NCI-H2029 treated with DMSO at 0.1 percent for 48 hours (cell line): ENCODE data around the gene SERGEF.

Experiments
- DNase-seq: peaks from one replicate; lab custom pipeline; 2025; lab: John Stamatoyannopoulos, UW

SERGEF gene

DNA sequence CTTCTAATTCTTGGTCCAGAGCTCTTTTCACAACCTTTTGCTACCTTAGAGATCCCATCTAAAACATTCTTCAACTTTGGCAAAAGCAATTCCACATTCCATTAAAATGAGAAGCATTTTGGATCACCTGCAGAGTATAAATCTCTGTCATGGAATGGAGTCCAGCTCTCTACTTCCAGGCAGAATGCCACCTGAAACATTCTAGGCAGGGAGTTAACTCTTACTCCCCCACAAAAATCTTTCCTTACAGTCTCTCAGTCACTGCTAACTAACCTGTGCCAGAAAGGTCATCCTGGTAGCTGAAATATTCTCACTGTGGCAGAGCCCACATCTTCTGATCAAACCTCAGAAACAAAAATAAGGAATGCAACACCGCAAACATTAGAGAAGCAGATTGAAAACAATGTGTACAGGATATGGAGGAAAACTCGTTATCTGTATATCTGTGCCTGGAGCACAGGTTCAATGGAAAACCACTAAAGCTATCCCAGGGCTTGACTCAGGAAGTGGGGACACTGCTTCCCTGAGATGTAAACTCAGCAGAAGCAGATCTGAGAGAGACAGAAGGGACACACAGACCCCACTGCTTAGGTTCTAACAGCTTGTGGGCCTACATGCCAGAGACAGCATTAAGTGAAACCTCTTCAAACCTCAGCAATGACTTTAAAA is 199.3 kb downstream of the SERGEF start:
- no peak for DNase-seq

GRCh38 chr11:17812865-17813187 is 200.0 kb downstream of the SERGEF start:
- peak; percentile 63 for DNase-seq

DNA sequence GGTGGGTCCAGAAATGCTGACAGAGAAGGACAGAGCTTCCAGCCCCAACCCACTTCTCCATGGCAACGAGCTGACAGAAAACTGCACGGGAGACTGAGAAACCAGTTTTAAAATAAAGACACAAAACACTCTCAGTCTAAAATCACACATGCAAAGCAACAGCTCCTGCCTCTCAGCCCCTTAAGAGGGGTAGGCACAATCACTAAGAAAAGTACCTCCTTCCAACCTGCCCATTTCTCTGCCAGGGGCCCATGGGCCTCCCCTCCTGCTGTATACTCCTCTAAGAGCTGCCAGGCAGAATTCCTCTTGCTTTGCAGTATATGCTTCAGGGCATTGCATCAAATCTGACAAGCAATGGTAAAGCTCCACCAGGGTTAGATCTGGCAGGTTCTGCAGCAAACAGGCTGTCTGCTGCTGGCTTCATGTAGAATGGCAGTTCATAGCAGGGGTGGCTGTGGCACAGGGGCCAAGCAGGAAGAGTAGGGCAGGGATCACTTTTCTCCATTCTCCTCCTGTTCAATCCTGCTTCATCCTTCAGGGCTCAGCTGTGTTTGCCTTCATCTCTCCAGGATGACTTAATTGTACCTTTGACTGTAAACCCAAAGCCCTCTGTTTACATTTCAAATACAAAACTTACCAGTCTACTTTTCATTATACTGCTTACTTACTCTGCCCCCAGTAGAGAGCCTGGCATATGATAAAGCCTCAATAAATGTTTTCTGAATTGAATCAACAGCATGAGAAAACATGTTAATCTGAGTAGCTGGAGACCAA is 200.6 kb downstream of the SERGEF start:
- DNase-seq, result peak; percentile 79

DNA sequence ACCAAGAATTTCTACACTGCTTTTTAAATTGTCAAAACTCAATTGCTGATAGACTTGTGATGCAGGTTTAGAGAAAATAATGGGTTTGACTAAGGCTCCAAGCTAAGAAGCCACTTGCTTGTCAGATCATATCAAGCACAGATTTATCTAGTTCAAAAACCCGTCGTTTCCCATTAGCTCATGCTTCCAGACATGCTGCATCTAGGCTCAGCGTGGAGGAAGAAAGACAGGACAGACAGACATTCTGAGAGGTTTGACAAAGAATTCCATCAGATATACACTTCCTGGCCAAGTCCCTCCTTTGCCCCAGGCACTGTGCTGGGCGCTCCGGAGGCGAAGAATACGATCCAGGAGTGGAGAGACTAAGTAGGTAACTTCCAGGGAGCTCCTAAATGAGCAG is 201.5 kb downstream of the SERGEF start:
- DNase-seq, result no peak

- DNase-seq, result no peak
Measured at GRCh38 chr11:17810746-17811145, 202.1 kb downstream of the SERGEF start.

DNA sequence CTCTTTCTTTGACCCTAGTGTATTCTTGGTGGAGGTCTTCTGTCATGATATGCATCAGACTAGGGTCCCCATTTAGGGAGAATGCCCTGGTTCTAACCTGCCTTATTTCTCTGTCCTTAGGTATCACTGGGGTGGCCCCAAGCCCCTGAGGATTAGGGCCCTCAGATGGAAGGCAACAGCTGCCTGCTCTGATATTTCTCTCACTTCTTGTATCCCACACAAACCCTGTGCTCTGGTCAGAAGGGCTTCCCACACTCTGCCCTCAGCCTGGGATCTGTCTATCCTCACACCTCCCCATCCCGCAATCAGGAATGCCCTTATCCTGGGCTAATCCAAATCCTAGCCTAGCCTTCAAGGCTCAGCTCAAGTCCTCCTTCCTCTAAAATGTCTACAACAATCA is 202.8 kb downstream of the SERGEF start:
- no peak for DNase-seq

GRCh38 chr11:17807034-17807433 is 205.8 kb downstream of the SERGEF start:
- DNase-seq, result no peak

DNA sequence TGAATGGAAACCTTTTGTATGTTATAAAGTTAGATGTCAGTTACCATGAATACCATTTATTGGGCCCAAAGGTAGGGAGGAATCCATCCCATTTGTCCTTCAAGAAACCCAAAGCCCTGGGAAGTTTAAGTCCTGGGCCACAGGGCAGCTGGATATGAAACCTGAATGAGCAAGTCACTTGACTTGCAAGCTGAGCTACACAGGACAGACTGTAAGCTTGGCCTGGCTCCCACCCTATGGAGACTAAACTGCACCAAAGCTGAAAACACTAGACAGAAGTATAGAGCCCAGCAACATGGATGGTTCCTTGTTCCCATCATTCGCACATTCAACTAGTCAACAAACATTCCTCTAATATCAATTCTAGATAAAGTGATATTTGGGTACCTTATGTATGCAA is 207.0 kb downstream of the SERGEF start:
- no peak for DNase-seq

DNA sequence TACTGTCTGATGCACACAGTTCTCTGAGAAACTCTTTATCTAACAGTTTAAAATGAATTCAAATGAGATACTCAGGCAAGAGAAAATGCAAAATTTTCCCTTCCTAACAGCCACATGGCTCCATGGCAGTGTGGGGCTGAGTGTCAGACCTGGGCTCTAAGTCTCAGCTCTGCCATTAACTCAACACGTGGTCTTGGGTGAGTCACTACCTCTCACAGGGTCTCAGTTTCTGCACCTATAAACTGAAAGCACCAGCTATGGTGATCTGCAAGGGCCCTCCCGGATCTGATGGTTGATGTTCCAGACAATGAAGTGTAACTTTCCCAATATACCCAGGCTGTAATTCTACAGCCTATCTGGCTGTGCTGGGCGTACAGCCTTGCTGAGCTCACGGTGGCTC is 207.8 kb downstream of the SERGEF start:
- DNase-seq, result no peak

- DNase-seq, result peak; percentile 68
Measured at GRCh38 chr11:17803754-17804334, 209.0 kb downstream of the SERGEF start.

DNA sequence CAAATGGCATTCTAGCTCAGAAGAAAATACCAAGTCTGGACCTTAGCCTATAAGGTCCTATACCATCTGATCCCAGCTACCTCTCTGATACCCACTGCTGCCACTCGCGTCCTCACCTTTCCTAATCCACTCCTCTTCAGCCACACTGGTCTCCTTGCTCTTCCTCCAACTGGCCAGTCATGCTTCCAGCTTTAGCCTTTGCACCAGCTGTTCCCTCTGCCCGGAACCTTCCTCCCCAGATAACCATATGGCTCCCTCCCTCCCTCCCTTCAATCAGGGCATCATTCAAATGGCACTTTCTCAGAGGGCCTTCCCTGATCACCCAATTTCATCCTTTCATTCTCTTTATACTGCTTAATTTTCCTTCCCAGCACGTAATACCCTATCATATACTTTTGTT is 210.4 kb downstream of the SERGEF start:
- no peak for DNase-seq

GRCh38 chr11:17801166-17801565 is 211.7 kb downstream of the SERGEF start:
- DNase-seq, result no peak

- DNase-seq, result no peak
Measured at GRCh38 chr11:17799147-17799546, 213.7 kb downstream of the SERGEF start.

DNA sequence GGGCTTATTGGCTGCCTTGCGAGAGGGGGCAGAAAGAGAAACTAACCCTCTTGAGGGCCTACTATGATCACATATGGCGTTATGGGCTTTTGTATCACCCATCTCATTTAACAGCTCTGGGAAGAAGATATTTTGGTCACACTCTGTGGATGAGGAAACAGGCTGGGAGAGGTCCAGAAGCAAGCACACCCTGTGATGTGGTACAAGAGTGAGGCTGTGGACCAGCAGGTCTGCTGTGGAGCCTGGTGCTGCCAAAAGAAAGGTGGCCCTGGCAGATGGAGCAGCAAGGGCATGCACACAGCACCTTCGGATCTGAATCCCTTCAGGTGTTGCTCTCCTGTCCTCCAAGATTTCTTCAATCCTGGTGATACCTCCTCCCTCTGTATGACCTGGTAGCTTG is 214.1 kb downstream of the SERGEF start:
- no peak for DNase-seq

DNA sequence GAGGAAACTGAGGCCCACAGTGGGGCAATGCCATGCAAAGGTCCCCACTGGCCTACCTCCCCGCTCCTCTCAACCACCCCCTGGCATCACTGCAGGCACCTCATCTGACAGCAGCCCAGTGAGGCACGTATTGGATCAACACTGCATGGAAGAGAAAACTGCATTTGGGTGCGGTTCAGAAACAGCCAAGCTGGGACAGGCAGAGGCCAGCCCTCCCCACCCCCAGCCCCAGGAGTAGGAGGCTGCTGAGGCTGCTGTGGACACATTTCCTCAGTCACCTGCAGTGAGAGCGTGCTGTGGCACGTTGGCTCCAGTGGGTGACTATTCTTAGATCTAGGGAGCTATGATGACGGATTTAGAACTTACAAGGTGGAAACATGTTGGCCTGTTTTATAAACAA is 214.6 kb downstream of the SERGEF start:
- DNase-seq, result no peak

DNA sequence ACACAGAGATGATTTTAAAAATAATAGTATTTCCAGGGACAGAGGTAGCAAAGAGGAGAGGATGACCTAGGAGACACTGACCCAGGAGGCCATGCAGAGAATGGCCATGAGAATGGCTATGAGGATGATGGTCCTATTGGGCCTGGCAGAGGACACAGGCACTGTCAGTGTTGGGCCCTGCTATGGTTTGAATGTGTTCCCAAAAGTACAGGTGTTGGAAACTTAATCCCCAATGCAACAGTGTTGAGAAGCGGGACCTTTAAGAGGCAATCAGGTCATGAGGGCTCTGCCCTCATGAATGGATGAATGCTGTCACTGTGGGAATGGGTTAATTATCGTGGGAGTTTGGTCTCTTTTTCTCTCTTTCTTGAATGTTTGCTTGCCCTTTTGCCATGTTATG is 216.7 kb downstream of the SERGEF start:
- no peak for DNase-seq

- no peak for DNase-seq
Measured at GRCh38 chr11:17794981-17795380, 217.9 kb downstream of the SERGEF start.

- DNase-seq, result no peak
Measured at GRCh38 chr11:17793642-17794170, 219.1 kb downstream of the SERGEF start.

- DNase-seq, result no peak
Measured at GRCh38 chr11:17792161-17792560, 220.7 kb downstream of the SERGEF start.

DNA sequence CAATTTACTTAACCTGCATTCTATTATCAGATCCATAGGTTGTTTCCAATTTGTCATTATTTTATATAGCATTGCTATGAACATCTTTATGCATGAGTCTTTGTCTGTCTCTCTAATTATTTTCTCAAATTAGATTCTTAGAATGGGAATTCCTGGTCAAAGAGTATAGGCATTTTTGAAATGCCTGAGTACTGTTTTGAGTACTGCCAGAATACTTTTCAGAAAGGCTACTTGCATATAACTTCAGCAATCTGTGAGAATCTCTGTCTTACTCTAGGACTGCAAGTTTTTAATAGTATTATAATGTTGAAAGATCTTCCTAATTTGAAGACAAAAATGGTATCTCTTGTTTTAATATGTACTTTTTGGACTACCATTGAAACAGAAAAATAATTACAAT is 221.7 kb downstream of the SERGEF start:
- DNase-seq, result no peak

GRCh38 chr11:17790453-17790852 is 222.4 kb downstream of the SERGEF start:
- DNase-seq, result no peak

GRCh38 chr11:17788084-17788483 is 224.8 kb downstream of the SERGEF start:
- DNase-seq, result no peak

DNA sequence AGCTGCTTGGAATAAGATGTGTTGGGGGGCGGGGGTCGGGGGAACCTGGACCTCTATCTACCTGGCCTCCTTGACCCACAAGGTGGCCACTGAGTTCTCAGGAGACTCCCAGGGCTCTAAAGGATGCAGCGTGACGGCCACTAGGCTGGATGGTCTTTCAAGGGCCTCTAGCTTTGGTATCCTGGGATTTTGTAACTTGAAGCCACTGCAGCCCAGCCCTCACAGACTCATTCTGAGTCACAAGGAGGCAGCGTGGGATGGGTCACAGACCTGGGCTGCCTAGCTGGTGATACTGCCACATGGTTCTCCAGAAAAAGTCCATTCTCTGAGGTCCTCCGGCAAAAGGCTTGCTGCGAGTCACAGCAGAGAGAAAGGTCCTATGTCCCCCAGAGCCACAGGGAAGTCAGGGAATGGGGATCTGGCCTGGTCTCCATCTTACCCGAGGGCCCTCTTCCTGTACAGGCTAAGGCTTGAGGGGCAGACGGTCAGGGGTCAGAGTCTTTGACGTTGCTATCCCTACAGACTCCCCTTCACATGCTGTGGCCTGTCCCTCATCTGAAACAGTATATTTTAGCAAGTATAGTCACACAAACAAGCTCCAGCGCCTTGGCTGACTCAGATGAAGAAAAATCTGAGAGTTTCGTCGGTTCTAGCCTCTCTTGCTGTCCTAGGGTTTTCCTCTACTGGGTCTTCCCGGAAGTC is 225.9 kb downstream of the SERGEF start:
- no peak for DNase-seq
